H9 (cell line): Measurements from ENCODE around the gene MMP15. TPM values are rescaled to one million over a fixed set of nuclear protein-coding genes. Genes with fewer than 3 reads are reported as not detected.

Source experiments
- DNase-seq: peaks from one replicate; pipeline ENCODE4 v3.0.0-alpha.2; 2017
- H2AFZ ChIP-seq: one replicate; pipeline ENCODE4 v1.6.1; 2013; ENCODE audit warnings: mild to moderate bottlenecking, low read length, control low read depth, moderate library complexity
- H2AK5ac ChIP-seq: 2 replicates; pipeline ENCODE4 v1.6.1; 2013; ENCODE audit warnings: low read length, control low read depth, mixed read lengths; ENCODE audit not compliant: insufficient read length
- H2BK120ac ChIP-seq: one replicate; pipeline ENCODE4 v1.6.1; 2013; ENCODE audit warnings: low read depth, mild to moderate bottlenecking, low read length, control low read depth, inconsistent platforms; ENCODE audit not compliant: poor library complexity, severe bottlenecking
- H2BK12ac ChIP-seq: 2 replicates; pipeline ENCODE4 v1.6.1; 2013; ENCODE audit warnings: low read length, control low read depth, mixed read lengths, low read depth; ENCODE audit not compliant: insufficient read length
- H2BK15ac ChIP-seq: 2 replicates; pipeline ENCODE4 v1.6.1; 2013; ENCODE audit warnings: low read depth, low read length, control low read depth
- H2BK20ac ChIP-seq: one replicate; pipeline ENCODE4 v1.6.1; 2013; ENCODE audit warnings: low read depth, mild to moderate bottlenecking, low read length, control low read depth, inconsistent platforms; ENCODE audit not compliant: poor library complexity, severe bottlenecking
- H2BK5ac ChIP-seq: 2 replicates; pipeline ENCODE4 v1.6.1; 2013; ENCODE audit warnings: low read length, control low read depth, mixed read lengths; ENCODE audit not compliant: insufficient read length
- H3K14ac ChIP-seq: 2 replicates; pipeline ENCODE4 v1.6.1; 2013; ENCODE audit warnings: low read length, control low read depth; ENCODE audit not compliant: insufficient read depth
- H3K18ac ChIP-seq: 2 replicates; pipeline ENCODE4 v1.6.1; 2013; ENCODE audit warnings: low read depth, mild to moderate bottlenecking, mixed read lengths, low read length, control low read depth; ENCODE audit not compliant: insufficient read length
- H3K23ac ChIP-seq: 2 replicates; pipeline ENCODE4 v1.6.1; 2013; ENCODE audit warnings: low read length, control low read depth, mixed read lengths, low read depth; ENCODE audit not compliant: insufficient read length
- H3K23me2 ChIP-seq: 2 replicates; pipeline ENCODE4 v1.6.1; 2013; ENCODE audit warnings: low read depth, mild to moderate bottlenecking, mixed read lengths, low read length, control low read depth; ENCODE audit not compliant: insufficient read length, poor library complexity, severe bottlenecking
- H3K27ac ChIP-seq: 2 replicates; pipeline ENCODE4 v1.5.1; 2013; ENCODE audit warnings: low read length, control low read depth, mixed read lengths, low read depth; ENCODE audit not compliant: insufficient read length
- H3K27me3 ChIP-seq: 2 replicates; pipeline ENCODE4 v1.6.1; 2013; ENCODE audit warnings: low read length, control low read depth, inconsistent platforms; ENCODE audit not compliant: insufficient read depth
- H3K4ac ChIP-seq: 2 replicates; pipeline ENCODE4 v1.6.1; 2013; ENCODE audit warnings: low read depth, mild to moderate bottlenecking, control low read depth, inconsistent platforms, low read length, moderate library complexity
- H3K4me1 ChIP-seq: 2 replicates; pipeline ENCODE4 v1.6.1; 2013; ENCODE audit warnings: low read length, control low read depth, inconsistent platforms; ENCODE audit not compliant: insufficient read depth
- H3K4me2 ChIP-seq: 2 replicates; pipeline ENCODE4 v1.6.1; 2013; ENCODE audit warnings: low read length, control low read depth, mixed read lengths; ENCODE audit not compliant: insufficient read length, insufficient read depth
- H3K56ac ChIP-seq: 2 replicates; pipeline ENCODE4 v1.6.1; 2013; ENCODE audit warnings: low read depth, mild to moderate bottlenecking, mixed read lengths, low read length, control low read depth; ENCODE audit not compliant: insufficient read length
- H3K79me1 ChIP-seq: 2 replicates; pipeline ENCODE4 v1.6.1; 2013; ENCODE audit warnings: low read depth, mild to moderate bottlenecking, moderate library complexity, low read length, control low read depth, inconsistent platforms; ENCODE audit not compliant: insufficient read depth, poor library complexity, severe bottlenecking
- H3K79me2 ChIP-seq: 2 replicates; pipeline ENCODE4 v1.6.1; 2013; ENCODE audit warnings: low read length, control low read depth, inconsistent platforms; ENCODE audit not compliant: insufficient read depth
- H3K9ac ChIP-seq: 2 replicates; pipeline ENCODE4 v1.6.1; 2013; ENCODE audit warnings: low read length, control low read depth, mixed read lengths; ENCODE audit not compliant: insufficient read length; ENCODE audit errors: extremely low read depth
- H3K9me3 ChIP-seq: one replicate; pipeline ENCODE4 v1.6.1; 2013; ENCODE audit warnings: low read depth, low read length, inconsistent platforms; ENCODE audit not compliant: control insufficient read depth
- H3T11ph ChIP-seq: one replicate; pipeline ENCODE4 v1.6.1; 2013; ENCODE audit warnings: mild to moderate bottlenecking, low read length, control low read depth, inconsistent platforms
- H4K20me1 ChIP-seq: one replicate; pipeline ENCODE4 v1.6.1; 2013; ENCODE audit not compliant: control insufficient read depth, insufficient read length, insufficient read depth
- H4K5ac ChIP-seq: 2 replicates; pipeline ENCODE4 v1.6.1; 2013; ENCODE audit warnings: low read depth, mild to moderate bottlenecking, mixed read lengths, low read length, control low read depth; ENCODE audit not compliant: insufficient read length
- H4K8ac ChIP-seq: replicated peaks from 2 replicates; pipeline ENCODE4 v1.6.1; 2013; ENCODE audit warnings: low read length, control low read depth, mixed read lengths, low read depth; ENCODE audit not compliant: insufficient read length
- H4K91ac ChIP-seq: 2 replicates; pipeline ENCODE4 v1.6.1; 2013; ENCODE audit warnings: low read depth, mild to moderate bottlenecking, moderate library complexity, mixed read lengths, low read length, control low read depth; ENCODE audit not compliant: insufficient read length
- H3K27ac Mint-ChIP-seq, 3 experiments: 2 replicates in 2 of 3; 3 replicates in 1 of 3; pipeline ENCODE4 v1.8.0; 2020 to 2021; ENCODE audit warnings: mixed read lengths in 3 of 3, mild to moderate bottlenecking in 1 of 3, moderate library complexity in 1 of 3
- H3K27me3 Mint-ChIP-seq: 2 replicates; pipeline ENCODE4 v1.8.0; 2021; ENCODE audit warnings: low read depth, mild to moderate bottlenecking, moderate library complexity, mixed read lengths
- H3K36me3 Mint-ChIP-seq, 3 experiments: 2 replicates in 2 of 3; 3 replicates in 1 of 3; pipeline ENCODE4 v1.8.0; 2020 to 2021; ENCODE audit warnings: low read depth in 3 of 3, mixed read lengths in 3 of 3; ENCODE audit not compliant: insufficient read depth in 1 of 3
- H3K4me1 Mint-ChIP-seq, 2 experiments: 2 replicates each; pipeline ENCODE4 v1.8.0; 2020; ENCODE audit warnings: mixed read lengths in 2 of 2
- H3K4me3 Mint-ChIP-seq, 2 experiments: 2 replicates in 1 of 2; 3 replicates in 1 of 2; pipeline ENCODE4 v1.8.0; 2020 to 2021; ENCODE audit warnings: mild to moderate bottlenecking in 2 of 2, mixed read lengths in 2 of 2, moderate library complexity in 1 of 2
- H3K9me3 Mint-ChIP-seq, 2 experiments: 2 replicates in 1 of 2; 3 replicates in 1 of 2; pipeline ENCODE4 v1.8.0; 2020; ENCODE audit warnings: mild to moderate bottlenecking in 2 of 2, mixed read lengths in 2 of 2, moderate library complexity in 1 of 2
- CTCF ChIP-seq: fragments of 200-600 bp; sonication (generic); conservative IDR thresholded peaks from 3 replicates; pipeline ENCODE4 v1.8.0; 2021; ENCODE audit warnings: antibody characterized with exemption, mild to moderate bottlenecking
- WGBS: extraction: QIAGEN DNeasy Blood & Tissue Kit; methylation state at CpG from one replicate; pipeline ENCODE4 v1.1.7; 2013; ENCODE audit warnings: missing lambda C conversion rate, low lambda C conversion rate, mixed read lengths; ENCODE audit not compliant: insufficient read length; ENCODE audit errors: extremely low coverage; 5-methylcytosine and 5-hydroxymethylcytosine counted together
- total RNA-seq: library from RNA; stranded (reverse); gene quantifications from 2 replicates; pipeline ENCODE4 v1.2.1, GENCODE V29; 2021

The MMP15 gene
- total RNA-seq, 1 experiment from 2014 or later = 32.9 TPM

GRCh38 chr16:58011652-58012051 is 13.9 kb upstream of the MMP15 start:
- H3K27ac Mint-ChIP-seq = peak overlapping the region in 2 of 3 experiments; percentile 68 to 87; a peak in 2 of 7 replicates
- Histone ChIP-seq H3K9ac (no peak overlapping the region), H3K79me1 (no peaks in the 10 kb centered on the region), H2BK15ac (no peak overlapping the region), H3K4me2 (no peak overlapping the region), H3T11ph (no peak overlapping the region), H2BK12ac (no peak overlapping the region), H3K23me2 (no peaks in the 10 kb centered on the region), H2BK5ac (no peak overlapping the region), H4K8ac (no peak overlapping the region), H4K5ac (no peak overlapping the region), H2AK5ac (no peak overlapping the region), H2BK20ac (no peak overlapping the region), H2BK120ac (no peak overlapping the region), H4K91ac (no peak overlapping the region), H3K23ac (no peak overlapping the region), H4K20me1 (no peaks in the 10 kb centered on the region), H3K4me1 (no peaks in the 10 kb centered on the region), H3K27ac (no peak overlapping the region), H3K9me3 (no peaks in the 10 kb centered on the region), H3K56ac (no peak overlapping the region), H3K27me3 (no peaks in the 10 kb centered on the region), H3K79me2 (no peaks in the 10 kb centered on the region), H2AFZ (no peak overlapping the region), H3K4ac (no peak overlapping the region), H3K14ac (no peak overlapping the region), H3K18ac (no peak overlapping the region)
- H3K4me1 Mint-ChIP-seq = peaks cover 22 to 25% of the 10 kb centered on the region in 2 experiments
- no CpG with 5 or more reads among the region's 3 CpGs for WGBS
- DNase-seq = no peak
- peaks cover 16 to 44% (median 21%) of the 10 kb centered on the region in 3 experiments; a peak in 6 of 7 replicates for H3K36me3 Mint-ChIP-seq
- no peak overlapping the region for H3K4me3 Mint-ChIP-seq
- H3K27me3 Mint-ChIP-seq = no peaks in the 10 kb centered on the region
- peaks cover 0 to 4% of the 10 kb centered on the region in 2 experiments; a peak in 2 of 5 replicates for H3K9me3 Mint-ChIP-seq
- no peak for TF ChIP-seq CTCF
